COLO668 (cell line): Measurements from ENCODE around the gene PICALM.

ENCODE experiments used
- DNase-seq: peaks from one replicate; lab custom pipeline; 2025; ENCODE audit not compliant: unreplicated experiment; lab: John Stamatoyannopoulos, UW

PICALM gene

GRCh38 chr11:86081455-86081854 is 12.6 kb upstream of the PICALM start:
- DNase-seq = no peak

DNA sequence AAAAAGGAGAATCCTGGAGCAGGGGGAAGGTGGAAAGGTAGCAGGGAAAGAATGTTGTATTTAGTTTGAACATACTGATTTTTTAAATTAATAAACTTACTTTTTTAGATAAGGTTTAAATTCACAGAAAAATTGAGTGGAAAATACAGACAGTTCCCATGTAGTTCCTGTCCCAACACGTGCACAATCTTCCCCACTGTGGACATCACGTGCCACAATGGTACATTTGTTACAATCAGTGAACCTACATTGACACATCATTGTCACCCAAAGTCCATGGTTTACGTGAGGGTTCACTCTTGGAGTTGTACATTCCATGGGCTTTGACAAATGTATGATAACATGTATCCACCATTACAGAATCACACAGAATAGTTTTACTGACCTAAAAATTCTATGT is 10.5 kb upstream of the PICALM start:
- no peak for DNase-seq

- no peak for DNase-seq
Observed at GRCh38 chr11:86073948-86074347, 5.1 kb upstream of the PICALM start.

GRCh38 chr11:86072211-86072610 is 3.3 kb upstream of the PICALM start:
- DNase-seq = no peak

GRCh38 chr11:86070142-86071056 is 1.5 kb upstream of the PICALM start:
- no peak for DNase-seq

DNA sequence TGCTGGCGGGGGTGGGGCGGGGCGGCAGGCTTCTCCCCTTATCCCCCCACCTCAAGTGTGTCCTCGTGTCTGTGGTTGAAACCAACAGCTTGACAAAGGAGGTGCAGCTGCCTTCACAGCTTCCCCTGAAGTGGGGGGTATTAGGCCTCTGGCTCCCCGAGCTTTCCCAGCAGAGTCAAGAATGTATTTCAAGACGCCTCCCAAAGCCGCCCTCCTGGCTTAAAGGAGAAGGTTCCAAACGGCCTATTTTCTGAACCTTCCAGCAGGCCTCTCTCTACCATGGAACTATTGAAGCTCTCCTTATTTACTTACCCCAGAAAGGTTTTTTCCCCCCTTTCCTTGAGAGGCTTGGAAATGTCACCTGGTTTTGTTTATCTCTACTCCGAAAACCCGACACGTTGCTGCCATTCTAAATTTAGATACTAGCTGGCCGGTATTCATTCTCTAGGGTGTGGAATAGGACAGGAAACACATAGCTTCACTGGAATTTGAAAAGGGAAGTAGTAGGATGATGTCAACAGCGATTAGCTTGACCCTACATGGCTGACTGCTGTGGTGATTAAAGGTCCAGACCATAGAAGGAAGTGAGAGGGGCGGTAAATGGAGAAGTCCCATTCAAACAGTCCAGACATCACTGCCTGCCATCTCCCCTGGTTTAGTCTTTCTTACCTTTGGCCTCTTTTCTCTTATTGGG is 671 bp upstream of the PICALM start:
- peak; percentile 27 for DNase-seq

- peak; percentile 38 for DNase-seq
Observed at GRCh38 chr11:86068138-86068871, 579 bp downstream of the PICALM start.

GRCh38 chr11:86067851-86068137 is 1.1 kb downstream of the PICALM start:
- no peak for DNase-seq

- DNase-seq = no peak
Observed at GRCh38 chr11:86067009-86067850, 1.7 kb downstream of the PICALM start.

- no peak for DNase-seq
Observed at GRCh38 chr11:86066657-86067008, 2.3 kb downstream of the PICALM start.

- no peak for DNase-seq
Observed at GRCh38 chr11:86066033-86066432, 2.9 kb downstream of the PICALM start.

- DNase-seq = no peak
Observed at GRCh38 chr11:86064220-86064803, 4.6 kb downstream of the PICALM start.

GRCh38 chr11:86063536-86063935 is 5.3 kb downstream of the PICALM start:
- DNase-seq = no peak

DNA sequence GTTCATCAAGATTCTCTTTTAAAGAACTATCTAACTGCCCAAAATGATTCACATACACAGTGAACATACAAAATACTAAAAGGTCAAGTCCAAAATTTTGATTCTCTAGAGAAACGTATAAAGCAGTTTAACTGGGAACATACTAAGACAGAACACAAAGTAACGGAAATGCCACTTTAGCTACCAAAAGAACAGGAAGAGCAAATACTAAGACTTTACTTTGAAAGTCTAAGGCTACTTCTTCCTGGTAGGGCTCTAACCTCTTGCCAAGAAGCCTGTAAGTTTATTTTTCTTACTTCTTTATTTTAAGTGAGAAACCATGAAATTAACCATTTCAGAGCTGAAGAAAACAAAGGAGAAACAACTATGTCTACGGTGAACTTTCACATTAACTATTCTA is 6.2 kb downstream of the PICALM start:
- no peak for DNase-seq

- no peak for DNase-seq
Observed at GRCh38 chr11:86061483-86062205, 7.2 kb downstream of the PICALM start.

GRCh38 chr11:86060544-86060943 is 8.3 kb downstream of the PICALM start:
- DNase-seq = no peak

- no peak for DNase-seq
Observed at GRCh38 chr11:86058360-86058759, 10.5 kb downstream of the PICALM start.

- DNase-seq = no peak
Observed at GRCh38 chr11:86056351-86056854, 12.5 kb downstream of the PICALM start.

DNA sequence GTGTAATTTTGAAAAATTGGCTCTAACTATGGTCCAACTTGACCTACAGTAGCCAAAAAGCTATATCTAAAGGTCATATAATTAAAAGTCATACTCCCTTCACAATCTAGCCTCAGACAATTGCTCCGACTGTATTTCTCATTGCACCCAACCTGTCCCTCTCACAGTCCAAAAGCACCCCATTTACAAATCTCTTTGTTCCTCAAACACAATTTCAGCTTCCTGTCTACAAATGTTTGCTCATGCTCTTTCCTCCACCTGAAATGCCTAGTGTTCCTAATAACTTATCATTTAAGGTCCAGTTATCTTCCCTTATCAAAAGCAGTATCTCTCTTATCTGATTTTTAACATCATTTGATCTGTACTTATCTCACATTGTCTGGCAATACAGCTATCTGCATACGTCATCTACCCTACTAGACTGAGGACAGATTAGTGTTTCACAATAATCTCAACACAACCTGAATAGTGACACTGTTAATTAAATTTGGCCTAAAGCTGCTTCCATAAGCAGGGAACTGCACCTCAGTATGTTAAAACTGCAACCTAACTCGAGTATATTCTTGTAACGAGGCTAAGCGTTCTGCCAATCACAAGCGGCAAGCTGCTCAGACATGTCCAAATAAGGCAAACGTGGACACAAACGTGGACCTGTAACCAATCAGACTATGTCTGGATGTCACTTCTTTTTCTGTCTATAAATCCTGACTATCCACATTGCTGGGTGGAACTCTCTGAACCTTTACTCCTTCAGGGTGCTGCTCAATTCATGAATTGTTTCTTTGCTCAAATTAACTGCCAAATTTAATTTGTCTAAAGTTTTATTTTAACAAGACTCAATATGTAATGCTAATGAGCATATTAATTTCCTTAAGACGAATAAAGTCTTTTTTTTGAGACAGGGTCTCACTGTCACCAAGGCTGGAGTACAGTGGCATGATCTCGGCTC is 15.9 kb downstream of the PICALM start:
- no peak for DNase-seq
